SK-N-SH (cell line): ENCODE data around the gene TMEM143. TPM values are rescaled to one million over a fixed set of nuclear protein-coding genes. Genes with fewer than 3 reads are reported as not detected.
"Not testable (repeated sequence)": the region's sequence is repeated elsewhere in the genome, so short reads cannot be mapped to it uniquely, and the experiment has no call there.

Experiments used
- CTCF ChIA-PET: fragments of 300-600, 350-600 bp; formaldehyde crosslinking; extraction: SDS; loops from one replicate; lab custom pipeline; 2021; lab: Yijun Ruan, JAX
- POLR2A ChIA-PET: fragments of 350-600 bp; sonication (Branson Sonifier 250); formaldehyde crosslinking; extraction: SDS; loops from one replicate; lab custom pipeline; 2020; ENCODE audit warnings: antibody characterized with exemption, inconsistent platforms; lab: Yijun Ruan, JAX
- DNase-seq: peaks from one replicate; pipeline ENCODE4 v3.0.0; 2012
- H2AFZ ChIP-seq: fragments of 200-600 bp; sonication (generic); 2 replicates; pipeline ENCODE4 v1.8.1; 2016; ENCODE audit warnings: antibody characterized with exemption, mild to moderate bottlenecking, low read depth
- H3F3A ChIP-seq: fragments of 200-600 bp; sonication (generic); replicated peaks from 2 replicates; pipeline ENCODE3; 2016; ENCODE audit warnings: antibody characterized with exemption, mild to moderate bottlenecking; ENCODE audit not compliant: insufficient read depth
- H3K27ac ChIP-seq, 2 experiments: fragments of 200-500 bp in 1 of 2; fragments of 200-600 bp in 1 of 2; sonication (Bioruptor generic) in 1 of 2; sonication (generic), shearing (Covaris generic) in 1 of 2; 2 replicates each; pipeline versions ENCODE4 v1.5.1 to v1.6.1; 2014 to 2016; ENCODE audit warnings: low read depth in 2 of 2, inconsistent platforms in 1 of 2, low read length in 1 of 2, mild to moderate bottlenecking in 1 of 2, mixed read lengths in 1 of 2
- H3K27me3 ChIP-seq: fragments of 200-600 bp; sonication (generic), shearing (Covaris generic); 2 replicates; pipeline ENCODE4 v1.6.1; 2016; ENCODE audit warnings: mixed run types; ENCODE audit not compliant: insufficient read depth
- H3K36me3 ChIP-seq, 2 experiments: fragments of 200-500 bp in 1 of 2; fragments of 200-600 bp in 1 of 2; sonication (Bioruptor generic) in 1 of 2; sonication (generic) in 1 of 2; replicated peaks in 1 of 2; 2 replicates each; pipeline versions ENCODE3 to v1.5.1; 2014 to 2016; ENCODE audit warnings: low read length in 1 of 2, mild to moderate bottlenecking in 1 of 2; ENCODE audit not compliant: insufficient read depth in 2 of 2, control insufficient read depth in 1 of 2
- H3K4me1 ChIP-seq, 2 experiments: fragments of 200-500 bp in 1 of 2; fragments of 200-600 bp in 1 of 2; sonication (Bioruptor generic) in 1 of 2; sonication (generic), shearing (Covaris generic) in 1 of 2; 2 replicates each; pipeline versions ENCODE4 v1.5.1 to v1.6.1; 2014 to 2016; ENCODE audit warnings: low read depth in 1 of 2, low read length in 1 of 2, mixed run types in 1 of 2; ENCODE audit not compliant: insufficient read depth in 2 of 2, control insufficient read depth in 1 of 2
- H3K4me2 ChIP-seq: fragments of 200-600 bp; sonication (generic), shearing (Covaris generic); 2 replicates; pipeline ENCODE4 v1.6.1; 2017; ENCODE audit warnings: mixed run types
- H3K4me3 ChIP-seq, 2 experiments: fragments of 200-500 bp in 1 of 2; fragments of 200-600 bp in 1 of 2; sonication (Bioruptor generic) in 1 of 2; sonication (generic), shearing (Covaris generic) in 1 of 2; 2 replicates each; pipeline versions ENCODE4 v1.5.1 to v1.8.1; 2014 to 2016; ENCODE audit warnings: low read depth in 2 of 2, inconsistent platforms in 1 of 2, low read length in 1 of 2, mild to moderate bottlenecking in 1 of 2, mixed read lengths in 1 of 2, moderate library complexity in 1 of 2
- H3K79me2 ChIP-seq: fragments of 200-600 bp; sonication (generic); 2 replicates; pipeline ENCODE4 v1.8.1; 2017; ENCODE audit warnings: mild to moderate bottlenecking; ENCODE audit not compliant: insufficient read depth
- H3K9ac ChIP-seq: fragments of 200-600 bp; sonication (generic); 2 replicates; pipeline ENCODE4 v1.6.1; 2017; ENCODE audit warnings: mixed run types
- H3K9me2 ChIP-seq: fragments of 200-600 bp; sonication (generic); 2 replicates; pipeline ENCODE4 v1.6.1; 2017; ENCODE audit warnings: mixed run types
- H3K9me3 ChIP-seq: fragments of 200-600 bp; sonication (generic); 2 replicates; pipeline ENCODE4 v1.6.1; 2017; ENCODE audit warnings: mixed run types, mild to moderate bottlenecking, moderate library complexity
- H4K20me1 ChIP-seq: fragments of 200-600 bp; sonication (generic); 2 replicates; pipeline ENCODE4 v1.6.1; 2017; ENCODE audit warnings: mild to moderate bottlenecking, mixed run types; ENCODE audit not compliant: insufficient read depth
- FOSL2 ChIP-seq: IDR thresholded peaks from 2 replicates; pipeline ENCODE4 v1.4.0; 2012; ENCODE audit warnings: low read depth, mild to moderate bottlenecking, moderate library complexity, borderline replicate concordance
- JUND ChIP-seq: IDR thresholded peaks from 2 replicates; pipeline ENCODE4 v1.4.0; 2012
- POLR2AphosphoS5 ChIP-seq: IDR thresholded peaks from 2 replicates; pipeline ENCODE4 v1.6.1; 2012; ENCODE audit warnings: low read depth, low read length
- RAD21 ChIP-seq: IDR thresholded peaks from 2 replicates; pipeline ENCODE4 v1.6.1; 2012; ENCODE audit warnings: mild to moderate bottlenecking, low read length
- REST ChIP-seq: IDR thresholded peaks from 2 replicates; pipeline ENCODE4 v1.6.1; 2012; ENCODE audit warnings: mild to moderate bottlenecking, low read depth, low read length, moderate library complexity
- RFX5 ChIP-seq: IDR thresholded peaks from 2 replicates; pipeline ENCODE4 v1.6.1; 2012; ENCODE audit warnings: mild to moderate bottlenecking, improper control_type of control experiment, low read length
- RXRA ChIP-seq: IDR thresholded peaks from 2 replicates; pipeline ENCODE4 v1.4.0; 2012; ENCODE audit warnings: low read depth, mild to moderate bottlenecking, borderline replicate concordance
- ZBTB33 ChIP-seq: IDR thresholded peaks from 2 replicates; pipeline ENCODE4 v1.4.0; 2012; ENCODE audit warnings: low read depth, borderline replicate concordance
- WGBS: methylation state at CpG from one replicate; pipeline ENCODE4 v1.1.6; 2017; ENCODE audit warnings: low lambda C conversion rate; 5-methylcytosine and 5-hydroxymethylcytosine counted together
- polyA plus RNA-seq, 3 experiments: library from polyadenylated mRNA; depleted of rRNA; stranded (reverse); fragments of >200 nt; gene quantifications; 2 replicates each; pipeline ENCODE4 v1.2.3, GENCODE V29; 2012

The TMEM143 gene
- polyA plus RNA-seq, 1 of the 3 experiments (the other 2 are of a cell fraction): 21.9 TPM

GRCh38 chr19:48311384-48311783 lies 52.4 kb downstream of the TMEM143 start:
- Histone ChIP-seq H4K20me1 (no peaks in the 10 kb centered on the region), H3K9me3 (no peaks in the 10 kb centered on the region), H3K27me3 (no peaks in the 10 kb centered on the region), H3K9me2 (no peaks in the 10 kb centered on the region), H3K79me2 (no peaks in the 10 kb centered on the region), H3K4me1 (no peaks in the 10 kb centered on the region), H3K36me3 (no peaks in the 10 kb centered on the region), H3K9ac (no peak overlapping the region)
- CTCF ChIA-PET: interaction anchor here (1.1 to 1.3 kb wide), 3 partner anchors 21 to 273 kb away, joined by 3 to 5 read pairs (median 4); no protein-coding TSS in a partner anchor
- POLR2A ChIA-PET: no interaction called here
- WGBS: 91% methylated on average over 11 of the region's 11 CpGs
- DNase-seq: no peak
- TF ChIP-seq RFX5: no peak
- no peak for TF ChIP-seq RXRA
- no peak for TF ChIP-seq JUND
- no peak for TF ChIP-seq RAD21
- no peak for TF ChIP-seq ZBTB33
- TF ChIP-seq FOSL2: no peak
- TF ChIP-seq POLR2AphosphoS5: no peak
- TF ChIP-seq, all 33 proteins: peak for 0
- Histone ChIP-seq H3F3A (peaks cover 4% of the 10 kb centered on the region), H3K4me2 (no peak overlapping the region), H3K27ac (no peak overlapping the region), H3K4me3 (no peak overlapping the region), H2AFZ (no peak overlapping the region)

- Histone ChIP-seq H3F3A (peaks cover 4% of the 10 kb centered on the region), H3K27ac (no peak overlapping the region), H3K4me2 (no peak overlapping the region), H3K79me2 (no peaks in the 10 kb centered on the region), H3K9me2 (no peaks in the 10 kb centered on the region), H4K20me1 (no peaks in the 10 kb centered on the region), H2AFZ (no peak overlapping the region), H3K27me3 (no peaks in the 10 kb centered on the region), H3K4me3 (no peak overlapping the region), H3K9ac (no peak overlapping the region), H3K9me3 (no peaks in the 10 kb centered on the region), H3K36me3 (no peaks in the 10 kb centered on the region), H3K4me1 (no peaks in the 10 kb centered on the region)
- 83% methylated on average over 7 of the region's 7 CpGs for WGBS
- ChIA-PET CTCF (interaction anchor here (1.5 kb wide), 1 partner anchor 19 kb away, joined by 5 read pairs; no protein-coding TSS in a partner anchor), POLR2A (no interaction called here)
- TF ChIP-seq REST: no peak
- no peak for DNase-seq
Measured at GRCh38 chr19:48310227-48310626, 53.5 kb downstream of the TMEM143 start.

GRCh38 chr19:48309731-48310130 lies 54.0 kb downstream of the TMEM143 start:
- H3K36me3 ChIP-seq, H3K9me3 ChIP-seq, H2AFZ ChIP-seq, H4K20me1 ChIP-seq, H3K9me2 ChIP-seq, H3K4me3 ChIP-seq, H3F3A ChIP-seq, H3K79me2 ChIP-seq, H3K4me2 ChIP-seq, POLR2A ChIA-PET, H3K9ac ChIP-seq, H3K27ac ChIP-seq, DNase-seq, H3K27me3 ChIP-seq, H3K4me1 ChIP-seq: not testable (repeated sequence)
- CTCF ChIA-PET: interaction anchor here (1.5 kb wide), 1 partner anchor 19 kb away, joined by 5 read pairs; no protein-coding TSS in a partner anchor
- WGBS: 79% methylated on average over 5 of the region's 5 CpGs
